Kidney (tissue), 14 donors: ENCODE data around the gene AP2B1. TPM values are rescaled to one million over a fixed set of nuclear protein-coding genes. Genes with fewer than 3 reads are reported as not detected.

Source experiments
- DNase-seq, 5 donors: peaks; one replicate each; pipeline ENCODE4 v3.0.0-alpha.2; 2013 to 2020
- FAIRE-seq: peaks from 2 replicates; lab custom pipeline; 2012; peaks lifted over from hg19 to GRCh38; lab: Jason Lieb, UNC
- H3K27ac ChIP-seq, 2 donors: one replicate each; pipeline ENCODE4 v1.7.0; 2013; ENCODE audit warnings: low read depth in 2 of 2, low read length in 2 of 2, inconsistent platforms in 1 of 2
- H3K27me3 ChIP-seq: one replicate; pipeline ENCODE4 v1.7.1; 2013; ENCODE audit warnings: low read length, inconsistent platforms; ENCODE audit not compliant: control insufficient read depth, insufficient read depth
- H3K36me3 ChIP-seq, 3 donors: one replicate each; pipeline versions ENCODE4 v1.7.0 to v1.7.1; 2013; ENCODE audit warnings: low read length in 3 of 3, control low read depth in 1 of 3, inconsistent platforms in 1 of 3; ENCODE audit not compliant: insufficient read depth in 3 of 3, control insufficient read depth in 2 of 3
- H3K4me1 ChIP-seq, 3 donors: one replicate each; pipeline versions ENCODE4 v1.7.0 to v1.7.1; 2013; ENCODE audit warnings: low read length in 3 of 3, inconsistent platforms in 1 of 3, low read depth in 1 of 3; ENCODE audit not compliant: control insufficient read depth in 2 of 3, insufficient read depth in 2 of 3
- H3K4me3 ChIP-seq, 3 donors: one replicate each; pipeline versions ENCODE4 v1.7.0 to v1.8.1; 2013; ENCODE audit warnings: low read length in 3 of 3, control low read depth in 1 of 3, inconsistent platforms in 1 of 3
- H3K9ac ChIP-seq, 3 donors: one replicate each; pipeline versions ENCODE4 v1.7.0 to v1.7.1; 2013; ENCODE audit warnings: low read length in 3 of 3, control low read depth in 1 of 3, inconsistent platforms in 1 of 3
- H3K9me3 ChIP-seq, 3 donors: one replicate each; pipeline versions ENCODE4 v1.7.0 to v1.7.1; 2013; ENCODE audit warnings: low read length in 3 of 3, control low read depth in 1 of 3, inconsistent platforms in 1 of 3; ENCODE audit not compliant: control insufficient read depth in 2 of 3, insufficient read depth in 1 of 3
- intact Hi-C: fragments of 100-400 bp; cut with DNase I; formaldehyde crosslinking; loops from one replicate; pipeline ENCODE4 v1.11.1; 2022
- polyA plus RNA-seq: library from polyadenylated mRNA; stranded (reverse); fragments of 350-450 nt; fragmentation: Illumina TruSeq; extraction: RNeasy Lipid Tissue Mini Kit (QIAGEN cat#74804); gene quantifications from one replicate; pipeline ENCODE4 v1.2.3, GENCODE V29; 2014; ENCODE audit warnings: low read depth, low replicate concordance; ENCODE audit not compliant: insufficient read depth
- total RNA-seq: library from RNA; stranded (reverse); fragmentation: NEBNext Ultra II Directional; extraction: Animal tissue kit (Norgen Biotek cat#: 25700); gene quantifications from one replicate; pipeline ENCODE4 v1.2.1, GENCODE V29; 2021
- TF ChIP-seq, protein P1 (sequence below): IDR thresholded peaks from 3 replicates; pipeline ENCODE4 v1.5.1; 2012; ENCODE audit warnings: mild to moderate bottlenecking, moderate library complexity, borderline replicate concordance; ENCODE audit not compliant: insufficient read depth; ENCODE audit errors: extremely low read depth
- donor health status: control.
- donor health status: control.
- donor health status: control.
- donor health status: control.
- donor health status: control.
- donor health status: DM: yes; HTN: yes; CAD: no.
- donor health status: Normal renal cell carcinoma (clear cell type).

Gene AP2B1
- total and polyA plus RNA-seq, 2 donors from 2014 or later = 74.0 to 242 TPM

DNA sequence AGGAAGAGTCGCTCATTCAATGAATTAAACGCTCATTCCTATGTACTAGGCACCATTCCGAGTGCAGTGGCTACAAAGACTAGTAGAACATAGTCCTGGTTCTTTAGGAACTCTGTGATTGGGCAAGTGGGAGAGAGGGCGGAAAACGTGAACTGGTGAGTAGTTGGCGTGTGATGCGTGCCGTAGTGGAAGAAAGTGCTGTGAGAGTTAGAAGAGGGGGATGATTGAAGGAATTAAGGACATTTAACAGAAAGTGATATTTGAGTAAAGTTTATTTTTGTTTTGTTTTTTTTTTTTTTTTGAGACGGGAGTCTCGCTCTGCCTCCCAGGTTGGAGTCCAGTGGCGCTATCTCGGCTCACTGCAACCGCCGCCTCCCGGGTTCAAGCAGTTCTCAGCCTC is 18.6 kb upstream of the AP2B1 start:
- FAIRE-seq (no peak), DNase-seq (peak in 2 of 5 donors; percentile 22 to 41)
- H3K27ac ChIP-seq = peak overlapping the region in 1 of 2 donors; percentile 13
- TF ChIP-seq, protein P1, sequence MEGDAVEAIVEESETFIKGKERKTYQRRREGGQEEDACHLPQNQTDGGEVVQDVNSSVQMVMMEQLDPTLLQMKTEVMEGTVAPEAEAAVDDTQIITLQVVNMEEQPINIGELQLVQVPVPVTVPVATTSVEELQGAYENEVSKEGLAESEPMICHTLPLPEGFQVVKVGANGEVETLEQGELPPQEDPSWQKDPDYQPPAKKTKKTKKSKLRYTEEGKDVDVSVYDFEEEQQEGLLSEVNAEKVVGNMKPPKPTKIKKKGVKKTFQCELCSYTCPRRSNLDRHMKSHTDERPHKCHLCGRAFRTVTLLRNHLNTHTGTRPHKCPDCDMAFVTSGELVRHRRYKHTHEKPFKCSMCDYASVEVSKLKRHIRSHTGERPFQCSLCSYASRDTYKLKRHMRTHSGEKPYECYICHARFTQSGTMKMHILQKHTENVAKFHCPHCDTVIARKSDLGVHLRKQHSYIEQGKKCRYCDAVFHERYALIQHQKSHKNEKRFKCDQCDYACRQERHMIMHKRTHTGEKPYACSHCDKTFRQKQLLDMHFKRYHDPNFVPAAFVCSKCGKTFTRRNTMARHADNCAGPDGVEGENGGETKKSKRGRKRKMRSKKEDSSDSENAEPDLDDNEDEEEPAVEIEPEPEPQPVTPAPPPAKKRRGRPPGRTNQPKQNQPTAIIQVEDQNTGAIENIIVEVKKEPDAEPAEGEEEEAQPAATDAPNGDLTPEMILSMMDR = no peak
- H3K9me3 ChIP-seq = no peaks in the 10 kb centered on the region
- intact Hi-C loops = no loop called here
- H3K4me1 ChIP-seq = peaks cover 0 to 9% (median 5%) of the 10 kb centered on the region in 3 donors
- peak overlapping the region; percentile 92 to 99 (median 97) for H3K4me3 ChIP-seq
- peak overlapping the region; percentile 45 to 96 (median 96) for H3K9ac ChIP-seq
- no peaks in the 10 kb centered on the region for H3K27me3 ChIP-seq
- H3K36me3 ChIP-seq = no peaks in the 10 kb centered on the region

DNA sequence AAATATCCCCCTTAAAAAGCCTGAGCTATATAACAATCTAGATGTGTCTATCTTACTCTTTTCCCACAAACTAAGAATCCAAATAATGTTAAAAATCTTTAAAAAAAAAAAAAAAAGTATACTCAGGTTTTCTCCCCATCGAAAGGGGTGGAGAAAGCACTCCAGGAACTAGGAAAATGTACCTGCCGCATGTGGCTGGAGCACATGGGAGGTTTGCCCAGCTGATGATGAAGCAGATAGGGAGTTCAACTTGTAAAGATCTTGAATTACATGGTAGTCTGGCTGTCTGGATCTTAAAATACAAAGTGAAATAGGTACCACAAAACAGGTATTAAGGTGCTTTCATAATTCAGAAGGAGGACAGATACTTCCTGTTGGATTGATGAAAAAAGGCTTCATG is 17.7 kb upstream of the AP2B1 start:
- H3K9ac ChIP-seq = no peak overlapping the region
- FAIRE-seq (no peak), DNase-seq (no peak)
- no peak overlapping the region for H3K27ac ChIP-seq
- intact Hi-C loops = no loop called here
- H3K36me3 ChIP-seq = no peaks in the 10 kb centered on the region
- H3K4me3 ChIP-seq = no peak overlapping the region
- peaks cover 0 to 9% (median 5%) of the 10 kb centered on the region in 3 donors for H3K4me1 ChIP-seq
- H3K9me3 ChIP-seq = no peaks in the 10 kb centered on the region
- H3K27me3 ChIP-seq = no peaks in the 10 kb centered on the region
- TF ChIP-seq, protein P1 = no peak

DNA sequence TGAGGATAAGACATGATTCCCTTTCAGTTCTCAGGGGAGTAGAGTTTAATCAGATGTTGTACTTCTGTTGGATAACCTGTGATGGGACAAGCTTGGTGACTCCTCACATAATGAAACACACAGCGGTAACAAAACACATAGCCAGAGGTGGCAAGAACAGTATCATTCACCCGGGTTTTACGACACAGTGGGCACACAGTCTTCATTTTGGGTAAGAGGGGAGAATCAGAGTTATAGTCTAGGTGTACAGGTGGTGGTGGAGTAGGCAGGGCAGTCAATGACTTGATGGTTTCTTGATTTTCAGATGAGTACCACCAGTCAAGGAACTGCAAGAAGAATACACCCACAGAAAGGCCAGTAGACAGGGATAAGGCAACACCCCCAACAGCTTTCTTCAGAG is 11.4 kb upstream of the AP2B1 start:
- Histone ChIP-seq H3K4me1 (peaks cover 0 to 14% (median 11%) of the 10 kb centered on the region in 3 donors), H3K27me3 (no peaks in the 10 kb centered on the region), H3K4me3 (no peak overlapping the region), H3K9ac (no peak overlapping the region), H3K36me3 (peaks cover 5 to 7% (median 5%) of the 10 kb centered on the region in 3 donors), H3K9me3 (no peaks in the 10 kb centered on the region), H3K27ac (no peak overlapping the region)
- TF ChIP-seq, protein P1 = no peak
- intact Hi-C loops = no loop called here
- no peak for DNase-seq
- no peak for FAIRE-seq

DNA sequence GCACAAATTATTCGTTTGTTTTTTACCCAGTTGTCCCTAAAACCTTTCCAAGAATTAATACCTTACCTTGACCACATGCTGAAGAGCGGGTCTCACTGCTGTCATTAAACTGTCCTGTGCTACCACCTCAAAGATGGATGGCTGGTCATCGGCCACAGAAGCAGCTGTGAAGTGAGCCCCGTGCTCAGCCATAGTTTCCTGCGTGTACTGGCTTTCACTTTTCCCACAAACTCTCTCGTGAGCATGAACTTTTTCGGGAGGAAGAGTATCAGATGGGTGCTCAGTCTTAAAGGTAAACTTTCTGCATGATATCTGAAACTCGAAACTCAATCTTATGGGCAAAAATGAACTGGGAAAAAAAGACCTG is 9.3 kb upstream of the AP2B1 start:
- H3K4me1 ChIP-seq = peaks cover 0 to 14% (median 11%) of the 10 kb centered on the region in 3 donors
- DNase-seq = peak in 1 of 5 donors; percentile 59

More for the DNA sequence above, 9.3 kb upstream of the AP2B1 start:
- Histone ChIP-seq H3K27me3 (no peaks in the 10 kb centered on the region), H3K4me3 (peak overlapping the region; percentile 75 to 97 (median 90)), H3K36me3 (peaks cover 5 to 7% (median 5%) of the 10 kb centered on the region in 3 donors), H3K27ac (peak overlapping the region; percentile 81 to 97), H3K9ac (peak overlapping the region; percentile 60 to 99 (median 83)), H3K9me3 (no peaks in the 10 kb centered on the region)
- TF ChIP-seq, protein P1 = no peak
- intact Hi-C loops = no loop called here
- FAIRE-seq = no peak
